BJ (cell line): ENCODE results near the gene HBA1. TPM values are rescaled to one million over a fixed set of nuclear protein-coding genes. Genes with fewer than 3 reads are reported as not detected.
"Not testable (repeated sequence)": the region's sequence is repeated elsewhere in the genome, so short reads cannot be mapped to it uniquely, and the experiment has no call there.

ENCODE experiments used
- CTCF ChIA-PET: fragments of 350-600 bp; formaldehyde crosslinking; extraction: SDS; loops from one replicate; lab custom pipeline; 2021; ENCODE audit warnings: antibody characterized with exemption, inconsistent platforms; lab: Yijun Ruan, JAX
- POLR2A ChIA-PET: fragments of 300-600 bp; sonication (Branson Sonifier 250); formaldehyde crosslinking; extraction: SDS; loops from one replicate; lab custom pipeline; 2021; ENCODE audit warnings: antibody characterized with exemption; lab: Charles Lee
- DNase-seq: peaks from one replicate; pipeline ENCODE4 v3.0.0-alpha.2; 2011; ENCODE audit warnings: low read depth
- H3K27me3 ChIP-seq: 2 replicates; pipeline ENCODE4 v1.6.0; 2011; ENCODE audit warnings: low read length; ENCODE audit not compliant: control insufficient read depth, insufficient read depth
- H3K36me3 ChIP-seq: 2 replicates; pipeline ENCODE4 v1.5.1; 2011; ENCODE audit warnings: low read length; ENCODE audit not compliant: control insufficient read depth, insufficient read depth
- H3K4me3 ChIP-seq: 2 replicates; pipeline ENCODE4 v1.5.1; 2011; ENCODE audit warnings: low read depth, mild to moderate bottlenecking, control low read depth, low read length
- CTCF ChIP-seq: IDR thresholded peaks from 2 replicates; pipeline ENCODE4 v1.5.1; 2011; ENCODE audit warnings: low read depth, mild to moderate bottlenecking, control low read depth, inconsistent platforms, low read length, moderate library complexity; ENCODE audit not compliant: insufficient read depth
- polyA plus RNA-seq: library from polyadenylated mRNA; depleted of rRNA; stranded (reverse); fragments of >200 nt; gene quantifications from 2 replicates; pipeline ENCODE4 v1.2.3, GENCODE V29; 2011

Gene HBA1
- polyA plus RNA-seq, 1 experiment = not detected

GRCh38 chr16:154217-155030 is 22.1 kb upstream of the HBA1 start:
- peaks cover 2% of the 10 kb centered on the region for H3K27me3 ChIP-seq
- TF ChIP-seq CTCF = no peak
- DNase-seq = no peak
- POLR2A ChIA-PET = no interaction called here
- CTCF ChIA-PET = no interaction called here
- H3K4me3 ChIP-seq = peak overlapping the region; percentile 46
- no peaks in the 10 kb centered on the region for H3K36me3 ChIP-seq

GRCh38 chr16:155031-155398 is 21.5 kb upstream of the HBA1 start:
- Histone ChIP-seq H3K27me3 (peaks cover 2% of the 10 kb centered on the region), H3K4me3 (no peak overlapping the region), H3K36me3 (no peaks in the 10 kb centered on the region)
- no peak for TF ChIP-seq CTCF
- no peak for DNase-seq
- ChIA-PET POLR2A (no interaction called here), CTCF (interaction anchor here (1.6 kb wide), 1 partner anchor 48 kb away, joined by 4 read pairs; no protein-coding TSS in a partner anchor)

GRCh38 chr16:159136-159849 is 17.2 kb upstream of the HBA1 start:
- DNase-seq = no peak
- ChIA-PET POLR2A (no interaction called here), CTCF (no interaction called here)
- no peak overlapping the region for H3K4me3 ChIP-seq
- H3K36me3 ChIP-seq = no peaks in the 10 kb centered on the region
- H3K27me3 ChIP-seq = peaks cover 2% of the 10 kb centered on the region
- TF ChIP-seq CTCF = no peak

- CTCF ChIA-PET, H3K36me3 ChIP-seq, H3K27me3 ChIP-seq, POLR2A ChIA-PET, H3K4me3 ChIP-seq, DNase-seq: not testable (repeated sequence)
Measured at GRCh38 chr16:160242-160641, 16.2 kb upstream of the HBA1 start.

GRCh38 chr16:160691-161190 is 15.7 kb upstream of the HBA1 start:
- Histone ChIP-seq H3K4me3 (no peak overlapping the region), H3K36me3 (no peaks in the 10 kb centered on the region), H3K27me3 (peaks cover 9% of the 10 kb centered on the region)
- POLR2A ChIA-PET = no interaction called here
- no peak for DNase-seq
- CTCF ChIA-PET = no interaction called here
- TF ChIP-seq CTCF = no peak
